Activated T-helper 9 cell treated with anti-CD3 and anti-CD28 coated beads, Interleukin-2, amount 50 U/mL, for 16 hours (primary cell): ENCODE data around the gene OAF.

ENCODE experiments used
- DNase-seq: peaks from one replicate; pipeline ENCODE4 v3.0.0-alpha.2; 2020; ENCODE audit warnings: low read depth

Gene OAF

GRCh38 chr11:120205596-120206161, 5.2 kb upstream of the OAF start:
- no peak for DNase-seq

GRCh38 chr11:120207512-120207911, 3.3 kb upstream of the OAF start:
- DNase-seq: no peak

GRCh38 chr11:120208001-120208441, 2.8 kb upstream of the OAF start:
- DNase-seq: no peak

GRCh38 chr11:120208777-120209176, 2.1 kb upstream of the OAF start:
- no peak for DNase-seq

- DNase-seq: no peak
Observed at GRCh38 chr11:120209746-120210625, 846 bp upstream of the OAF start.

GRCh38 chr11:120211522-120212258, 858 bp downstream of the OAF start:
- no peak for DNase-seq

GRCh38 chr11:120212259-120212878, 1.5 kb downstream of the OAF start:
- no peak for DNase-seq

GRCh38 chr11:120212926-120213325, 2.1 kb downstream of the OAF start:
- no peak for DNase-seq

GRCh38 chr11:120214581-120214980, 3.7 kb downstream of the OAF start:
- DNase-seq: no peak

GRCh38 chr11:120215634-120216033, 4.8 kb downstream of the OAF start:
- DNase-seq: no peak

- DNase-seq: no peak
Observed at GRCh38 chr11:120216426-120217102, 5.7 kb downstream of the OAF start.

- no peak for DNase-seq
Observed at GRCh38 chr11:120217526-120217925, 6.7 kb downstream of the OAF start.

GRCh38 chr11:120217941-120218694, 7.3 kb downstream of the OAF start:
- no peak for DNase-seq

GRCh38 chr11:120218695-120219033, 7.8 kb downstream of the OAF start:
- DNase-seq: no peak

GRCh38 chr11:120219232-120219937, 8.6 kb downstream of the OAF start:
- DNase-seq: no peak

GRCh38 chr11:120219938-120220746, 9.3 kb downstream of the OAF start:
- DNase-seq: no peak

GRCh38 chr11:120220747-120221037, 9.9 kb downstream of the OAF start:
- DNase-seq: no peak

GRCh38 chr11:120221115-120221752, 10.4 kb downstream of the OAF start:
- DNase-seq: no peak

GRCh38 chr11:120222916-120223315, 12.1 kb downstream of the OAF start:
- no peak for DNase-seq
